Measurements from ENCODE around the gene RTP3. TPM values are rescaled to one million over a fixed set of nuclear protein-coding genes. Genes with fewer than 3 reads are reported as not detected.
"Not testable (repeated sequence)": the region's sequence is repeated elsewhere in the genome, so short reads cannot be mapped to it uniquely, and the experiment has no call there.

Gene RTP3
- total RNA-seq, 2 experiments from 2014 or later: not detected

DNA sequence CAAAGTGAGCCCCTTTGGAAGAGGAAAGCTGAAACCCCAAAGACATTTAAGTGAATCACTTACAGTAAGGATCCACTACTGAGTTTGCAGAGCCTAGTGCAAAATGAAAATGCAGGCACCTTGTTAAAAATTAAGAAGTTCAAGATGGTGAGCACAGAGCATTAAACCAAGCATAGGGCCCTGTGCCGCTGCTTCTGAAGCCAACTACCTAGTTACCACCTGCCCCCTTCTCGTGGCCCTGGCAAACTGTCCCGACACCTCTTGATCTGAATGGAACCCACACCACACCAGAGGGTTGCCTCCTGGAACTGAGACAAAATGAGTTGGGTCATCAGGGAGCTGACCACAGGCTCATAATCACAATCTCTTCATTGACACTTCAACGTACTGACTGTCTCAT lies 42.8 kb downstream of the RTP3 start:
- Mint-ChIP-seq H3K4me3 (no peak overlapping the region), H3K36me3 (ENCODE audit: low read depth) (peaks cover 5% of the 10 kb centered on the region), H3K27me3 (ENCODE audit: low read depth) (peaks cover 5% of the 10 kb centered on the region), H3K4me1 (ENCODE audit: low read depth) (peaks cover 61% of the 10 kb centered on the region), H3K9me3 (ENCODE audit: insufficient read depth) (no peaks in the 10 kb centered on the region), H3K27ac (no peak overlapping the region)
- DNase-seq (no peak), ATAC-seq (no peak)
- POLR2A ChIA-PET: interaction anchor here (0.7 to 1.9 kb wide), 2 partner anchors 51 to 160 kb away, joined by 5 to 6 read pairs; no protein-coding TSS in a partner anchor
- CTCF ChIA-PET: interaction anchor here (4.4 to 6.3 kb wide), 2 partner anchors 18 to 51 kb away, joined by 33 to 138 read pairs; no protein-coding TSS in a partner anchor

DNA sequence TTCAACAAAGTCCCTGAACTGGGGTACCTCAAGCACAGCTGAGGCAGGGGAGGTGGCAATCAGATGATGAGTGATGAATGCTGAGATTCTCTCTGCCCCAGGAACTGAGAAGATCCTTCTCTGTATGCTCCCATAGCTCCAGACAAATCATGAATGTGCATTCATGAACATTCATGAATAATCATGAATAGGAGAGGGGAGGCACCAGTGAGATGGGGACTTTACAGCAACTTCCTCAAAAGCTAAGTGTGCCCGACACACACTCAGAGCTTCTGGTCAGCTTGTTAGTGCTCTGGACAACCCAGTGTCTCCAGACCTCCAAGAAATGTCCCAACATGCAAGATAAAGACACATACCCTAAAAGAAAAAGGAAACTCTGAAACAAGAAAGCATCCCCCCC lies 44.1 kb downstream of the RTP3 start:
- DNase-seq (peak; percentile 15), ATAC-seq (no peak)
- Mint-ChIP-seq H3K4me3 (no peak overlapping the region), H3K36me3 (ENCODE audit: low read depth) (peaks cover 5% of the 10 kb centered on the region), H3K27ac (no peak overlapping the region), H3K9me3 (ENCODE audit: insufficient read depth) (no peaks in the 10 kb centered on the region), H3K4me1 (ENCODE audit: low read depth) (peaks cover 61% of the 10 kb centered on the region), H3K27me3 (ENCODE audit: low read depth) (no peaks in the 10 kb centered on the region)
- ChIA-PET CTCF (interaction anchor here (1.4 to 6.3 kb wide), 3 partner anchors 17 to 88 kb away, joined by 4 to 138 read pairs (median 8); no protein-coding TSS in a partner anchor), POLR2A (interaction anchor here (0.8 kb wide), 1 partner anchor 9 kb away, joined by 4 read pairs; no protein-coding TSS in a partner anchor)

DNA sequence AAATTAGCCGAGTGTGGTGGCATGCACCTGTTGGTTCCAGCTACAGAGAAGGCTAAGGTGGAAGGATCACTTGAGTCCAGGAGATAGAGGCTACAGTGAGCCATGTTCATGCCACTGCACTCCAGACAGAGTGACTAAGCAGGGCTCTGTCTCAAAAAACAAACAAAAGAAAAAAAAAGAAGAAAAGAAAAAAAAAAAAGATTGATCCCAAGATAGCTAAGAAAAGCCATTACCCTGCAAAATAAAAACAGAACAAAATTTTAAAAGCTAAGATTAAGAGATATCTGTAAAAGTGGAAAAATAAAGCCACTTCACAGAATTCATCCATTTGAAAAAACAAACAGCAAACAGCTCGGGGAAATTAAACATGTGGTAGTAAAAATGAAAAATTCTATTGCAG lies 44.6 kb downstream of the RTP3 start:
- Mint-ChIP-seq H3K27me3 (ENCODE audit: low read depth) (no peaks in the 10 kb centered on the region), H3K36me3 (ENCODE audit: low read depth) (peaks cover 5% of the 10 kb centered on the region), H3K4me1 (ENCODE audit: low read depth) (peaks cover 56% of the 10 kb centered on the region), H3K27ac (no peak overlapping the region), H3K4me3 (no peak overlapping the region), H3K9me3 (ENCODE audit: insufficient read depth) (no peaks in the 10 kb centered on the region)
- ATAC-seq (no peak), DNase-seq (no peak)
- POLR2A ChIA-PET: interaction anchor here (0.9 kb wide), 1 partner anchor 43 kb away, joined by 3 read pairs; no protein-coding TSS in a partner anchor
- CTCF ChIA-PET: interaction anchor here (0.8 to 6.3 kb wide), 5 partner anchors 15 to 87 kb away, joined by 3 to 138 read pairs (median 7); no protein-coding TSS in a partner anchor

- CTCF ChIA-PET: interaction anchor here (0.8 to 6.3 kb wide), 5 partner anchors 15 to 87 kb away, joined by 3 to 138 read pairs (median 7); no protein-coding TSS in a partner anchor
Measured at GRCh38 chr3:46542801-46543201, 45.0 kb downstream of the RTP3 start.

GRCh38 chr3:46544771-46545503 lies 47.2 kb downstream of the RTP3 start:
- ChIA-PET CTCF (interaction anchor here (1.2 to 2.6 kb wide), 3 partner anchors 13 to 84 kb away, joined by 3 to 21 read pairs (median 5); no protein-coding TSS in a partner anchor), POLR2A (no interaction called here)
- DNase-seq (no peak), ATAC-seq (no peak)
- peaks cover 7% of the 10 kb centered on the region for H3K27me3 Mint-ChIP-seq (ENCODE audit: low read depth)
- H3K4me1 Mint-ChIP-seq (ENCODE audit: low read depth): peaks cover 39% of the 10 kb centered on the region
- no peaks in the 10 kb centered on the region for H3K9me3 Mint-ChIP-seq (ENCODE audit: insufficient read depth)
- H3K4me3 Mint-ChIP-seq: no peak overlapping the region
- no peak overlapping the region for H3K27ac Mint-ChIP-seq
- H3K36me3 Mint-ChIP-seq (ENCODE audit: low read depth): peaks cover 5% of the 10 kb centered on the region

More at GRCh38 chr3:46542801-46543201, 45.0 kb downstream of the RTP3 start:
- POLR2A ChIA-PET: interaction anchor here (0.9 kb wide), 1 partner anchor 43 kb away, joined by 3 read pairs; no protein-coding TSS in a partner anchor
- H3K27me3 Mint-ChIP-seq (ENCODE audit: low read depth): peaks cover 3% of the 10 kb centered on the region
- no peaks in the 10 kb centered on the region for H3K9me3 Mint-ChIP-seq (ENCODE audit: insufficient read depth)
- peaks cover 5% of the 10 kb centered on the region for H3K36me3 Mint-ChIP-seq (ENCODE audit: low read depth)
- peaks cover 51% of the 10 kb centered on the region for H3K4me1 Mint-ChIP-seq (ENCODE audit: low read depth)
- no peak overlapping the region for H3K4me3 Mint-ChIP-seq
- no peak overlapping the region for H3K27ac Mint-ChIP-seq
- no peak for ATAC-seq
- no peak for DNase-seq

DNA sequence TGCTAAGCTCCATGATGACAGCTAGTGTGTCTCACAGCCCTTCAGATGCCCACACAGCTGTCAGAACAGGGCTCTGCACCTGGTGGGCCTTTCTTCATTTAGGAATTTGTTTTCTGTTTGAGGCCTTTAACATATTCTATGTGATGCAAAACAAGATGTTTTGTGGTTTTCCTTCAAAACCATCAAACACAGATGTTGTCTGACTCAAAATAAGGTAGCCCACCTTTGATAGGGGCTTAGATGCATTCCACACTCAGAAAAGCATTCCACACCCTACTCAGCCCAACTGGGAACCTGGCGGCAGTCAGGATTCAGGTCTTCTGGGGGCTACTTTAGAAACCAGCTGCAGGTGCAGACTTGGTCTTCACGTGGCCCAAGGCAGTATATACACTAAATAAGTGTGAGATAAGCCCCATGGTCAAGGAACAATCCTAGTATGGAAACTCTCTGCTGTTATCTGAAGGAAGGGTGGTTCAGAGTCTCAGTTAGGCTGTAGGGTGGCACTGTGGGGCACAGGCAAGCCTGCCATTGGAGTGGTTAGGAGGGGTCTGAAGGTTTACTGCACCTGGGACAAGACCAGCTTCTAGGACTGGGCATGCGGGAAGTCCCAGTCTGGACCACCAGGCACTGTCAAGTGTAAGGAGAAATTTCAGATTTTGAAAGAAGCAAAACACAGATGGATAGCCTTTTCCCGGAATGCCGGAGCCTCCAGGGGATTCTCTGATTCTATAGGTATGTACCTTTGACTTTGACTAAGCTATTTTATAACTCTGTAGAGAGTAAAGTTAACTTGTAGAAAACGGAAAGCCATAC lies 48.2 kb downstream of the RTP3 start:
- no peak for ATAC-seq
- Mint-ChIP-seq H3K9me3 (ENCODE audit: insufficient read depth) (no peaks in the 10 kb centered on the region), H3K4me3 (no peak overlapping the region), H3K27ac (no peak overlapping the region), H3K36me3 (ENCODE audit: low read depth) (peaks cover 5% of the 10 kb centered on the region), H3K4me1 (ENCODE audit: low read depth) (peaks cover 40% of the 10 kb centered on the region), H3K27me3 (ENCODE audit: low read depth) (peaks cover 9% of the 10 kb centered on the region)
- DNase-seq: no peak
- POLR2A ChIA-PET: no interaction called here
- CTCF ChIA-PET: interaction anchor here (1.2 to 2.6 kb wide), 3 partner anchors 12 to 83 kb away, joined by 3 to 21 read pairs (median 5); no protein-coding TSS in a partner anchor

GRCh38 chr3:46546896-46547440 lies 49.2 kb downstream of the RTP3 start:
- POLR2A ChIA-PET: interaction anchor here (0.6 kb wide), 1 partner anchor 101 kb away, joined by 3 read pairs; no protein-coding TSS in a partner anchor
- peaks cover 5% of the 10 kb centered on the region for H3K36me3 Mint-ChIP-seq (ENCODE audit: low read depth)
- no peak for ATAC-seq
- DNase-seq: no peak
- peaks cover 9% of the 10 kb centered on the region for H3K27me3 Mint-ChIP-seq (ENCODE audit: low read depth)
- peaks cover 33% of the 10 kb centered on the region for H3K4me1 Mint-ChIP-seq (ENCODE audit: low read depth)
- no peak overlapping the region for H3K27ac Mint-ChIP-seq
- CTCF ChIA-PET: interaction anchor here (1.4 to 2.6 kb wide), 2 partner anchors 11 to 58 kb away, joined by 4 to 21 read pairs; no protein-coding TSS in a partner anchor
- H3K4me3 Mint-ChIP-seq: no peak overlapping the region
- H3K9me3 Mint-ChIP-seq (ENCODE audit: insufficient read depth): no peaks in the 10 kb centered on the region

- DNase-seq; H3K9me3 Mint-ChIP-seq (ENCODE audit: insufficient read depth); ATAC-seq; H3K36me3 Mint-ChIP-seq (ENCODE audit: low read depth); H3K27ac Mint-ChIP-seq; H3K4me3 Mint-ChIP-seq: not testable (repeated sequence)
- CTCF ChIA-PET: interaction anchor here (1.1 to 4.2 kb wide), 5 partner anchors 10 to 361 kb away, joined by 3 to 42 read pairs (median 15); no protein-coding TSS in a partner anchor
- H3K27me3 Mint-ChIP-seq (ENCODE audit: low read depth): peaks cover 12% of the 10 kb centered on the region
- POLR2A ChIA-PET: interaction anchor here (2.6 kb wide), 1 partner anchor 10 kb away, joined by 12 read pairs; no protein-coding TSS in a partner anchor
- H3K4me1 Mint-ChIP-seq (ENCODE audit: low read depth): peaks cover 26% of the 10 kb centered on the region
Measured at GRCh38 chr3:46548611-46549010, 50.8 kb downstream of the RTP3 start.

- ATAC-seq: peak; percentile 33
- POLR2A ChIA-PET: interaction anchor here (2.6 kb wide), 1 partner anchor 11 kb away, joined by 12 read pairs; no protein-coding TSS in a partner anchor
- CTCF ChIA-PET: interaction anchor here (0.7 to 4.2 kb wide), 7 partner anchors 9 to 360 kb away, joined by 3 to 42 read pairs (median 6); no protein-coding TSS in a partner anchor
- Mint-ChIP-seq H3K4me3 (no peak overlapping the region), H3K27me3 (ENCODE audit: low read depth) (peaks cover 15% of the 10 kb centered on the region), H3K9me3 (ENCODE audit: insufficient read depth) (no peaks in the 10 kb centered on the region), H3K27ac (no peak overlapping the region), H3K36me3 (ENCODE audit: low read depth) (peaks cover 5% of the 10 kb centered on the region), H3K4me1 (ENCODE audit: low read depth) (peaks cover 26% of the 10 kb centered on the region)
- no peak for DNase-seq
Measured at GRCh38 chr3:46549408-46549904, 51.7 kb downstream of the RTP3 start.

DNA sequence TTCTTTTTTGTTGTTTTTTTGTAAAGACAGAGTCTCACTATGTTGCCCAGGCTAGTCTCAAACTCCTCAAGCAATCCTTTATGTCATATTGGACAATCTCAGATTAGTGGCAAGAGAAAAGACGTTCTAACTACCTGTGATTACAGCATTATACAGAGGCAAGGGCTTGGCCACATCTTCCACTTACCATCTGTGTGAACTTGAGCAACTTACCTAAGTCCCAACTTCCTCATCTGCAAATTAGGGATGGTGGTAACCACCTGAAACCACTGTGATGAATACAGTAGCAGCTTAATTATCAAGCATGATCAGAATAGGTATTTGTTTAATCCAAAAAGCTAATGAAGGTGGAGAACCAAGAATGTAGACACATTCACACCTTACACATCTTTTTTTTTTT lies 52.2 kb downstream of the RTP3 start:
- no peak for ATAC-seq
- peaks cover 26% of the 10 kb centered on the region for H3K4me1 Mint-ChIP-seq (ENCODE audit: low read depth)
- peaks cover 17% of the 10 kb centered on the region for H3K27me3 Mint-ChIP-seq (ENCODE audit: low read depth)
- H3K27ac Mint-ChIP-seq: no peak overlapping the region
- ChIA-PET POLR2A (interaction anchor here (2.6 kb wide), 1 partner anchor 11 kb away, joined by 12 read pairs; no protein-coding TSS in a partner anchor), CTCF (interaction anchor here (0.7 to 4.2 kb wide), 4 partner anchors 8 to 80 kb away, joined by 3 to 42 read pairs (median 18); no protein-coding TSS in a partner anchor)
- peaks cover 5% of the 10 kb centered on the region for H3K36me3 Mint-ChIP-seq (ENCODE audit: low read depth)
- no peak for DNase-seq
- H3K4me3 Mint-ChIP-seq: no peak overlapping the region
- no peaks in the 10 kb centered on the region for H3K9me3 Mint-ChIP-seq (ENCODE audit: insufficient read depth)
